Erythroblast (primary cell): Measurements from ENCODE around the gene TMEM240.
A peak's percentile ranks its signal among the peaks of the same experiment; 100 is the strongest.
"Not testable (repeated sequence)": the region's sequence is repeated elsewhere in the genome, so short reads cannot be mapped to it uniquely, and the experiment has no call there.

Source experiments
- DNase-seq, 2 experiments: peaks; one replicate each; lab custom pipeline; 2025; lab: John Stamatoyannopoulos, UW
- GATA1 ChIP-seq: IDR thresholded peaks from 2 replicates; pipeline ENCODE4 v1.6.1; 2011; ENCODE audit warnings: low read depth, mild to moderate bottlenecking, control low read depth, low read length, moderate library complexity
- POLR2A ChIP-seq: IDR thresholded peaks from 2 replicates; pipeline ENCODE4 v1.6.1; 2011; ENCODE audit warnings: mild to moderate bottlenecking, low read length

The TMEM240 gene

GRCh38 chr1:1511533-1512285 lies 28.7 kb downstream of the TMEM240 start, which contains the start of gene ATAD3A:
TSS of gene ATAD3A (plus strand) at chr1:1512162. CDS start at chr1:1512269, 107 bp downstream.
- peak; percentile 98 to 99 for DNase-seq
- peak; percentile 90 for TF ChIP-seq POLR2A
- TF ChIP-seq GATA1 = no peak

- DNase-seq = peak; percentile 70 to 78
- no peak for TF ChIP-seq GATA1
- TF ChIP-seq POLR2A = no peak
Observed at GRCh38 chr1:1510912-1511532, 29.4 kb downstream of the TMEM240 start.

GRCh38 chr1:1509465-1509850 lies 31.0 kb downstream of the TMEM240 start:
- not testable (repeated sequence) for DNase-seq

- not testable (repeated sequence) for DNase-seq
Observed at GRCh38 chr1:1508775-1509464, 31.5 kb downstream of the TMEM240 start.

GRCh38 chr1:1507305-1507704 lies 33.1 kb downstream of the TMEM240 start:
- TF ChIP-seq GATA1 (no peak), POLR2A (no peak)
- DNase-seq = no peak

- not testable (repeated sequence) for DNase-seq
Observed at GRCh38 chr1:1505801-1506200, 34.6 kb downstream of the TMEM240 start.

GRCh38 chr1:1505366-1505798 lies 35.0 kb downstream of the TMEM240 start:
- peak; percentile 48 for TF ChIP-seq POLR2A
- DNase-seq = peak; percentile 66 to 73

- peak; percentile 80 to 85 for DNase-seq
- TF ChIP-seq POLR2A = peak; percentile 61
Observed at GRCh38 chr1:1504777-1505365, 35.6 kb downstream of the TMEM240 start.

GRCh38 chr1:1495461-1495975 lies 44.9 kb downstream of the TMEM240 start:
- DNase-seq = not testable (repeated sequence)

- DNase-seq = not testable (repeated sequence)
Observed at GRCh38 chr1:1494311-1494710, 46.1 kb downstream of the TMEM240 start.

- DNase-seq = no peak
- TF ChIP-seq GATA1 (no peak), POLR2A (no peak)
Observed at GRCh38 chr1:1491601-1492000, 48.8 kb downstream of the TMEM240 start.

GRCh38 chr1:1490633-1491230 lies 49.7 kb downstream of the TMEM240 start:
- TF ChIP-seq GATA1 (no peak), POLR2A (no peak)
- no peak for DNase-seq

GRCh38 chr1:1489861-1490260 lies 50.6 kb downstream of the TMEM240 start:
- no peak for DNase-seq
- TF ChIP-seq GATA1 (no peak), POLR2A (no peak)

GRCh38 chr1:1489231-1489630 lies 51.2 kb downstream of the TMEM240 start:
- TF ChIP-seq GATA1 (no peak), POLR2A (no peak)

More at GRCh38 chr1:1489231-1489630, 51.2 kb downstream of the TMEM240 start:
- no peak for DNase-seq
